IgD-negative memory B cell (primary cell): ENCODE results near the gene ALDOC. TPM values are rescaled to one million over a fixed set of nuclear protein-coding genes. Genes with fewer than 3 reads are reported as not detected.
"Not testable (repeated sequence)": the region's sequence is repeated elsewhere in the genome, so short reads cannot be mapped to it uniquely, and the experiment has no call there.

Experiments
- H3K27ac Mint-ChIP-seq, 3 donors: one replicate each; pipeline ENCODE4 v1.8.0; 2020 to 2022; ENCODE audit warnings: mild to moderate bottlenecking in 3 of 3, mixed read lengths in 3 of 3, moderate library complexity in 1 of 3
- H3K27me3 Mint-ChIP-seq: one replicate; pipeline ENCODE4 v1.8.0; 2021; ENCODE audit warnings: mixed read lengths
- H3K36me3 Mint-ChIP-seq: one replicate; pipeline ENCODE4 v1.8.0; 2020; ENCODE audit warnings: mild to moderate bottlenecking, mixed read lengths
- H3K4me1 Mint-ChIP-seq, 3 donors: one replicate each; pipeline ENCODE4 v1.8.0; 2020 to 2022; ENCODE audit warnings: mixed read lengths in 3 of 3, mild to moderate bottlenecking in 1 of 3
- H3K4me3 Mint-ChIP-seq, 4 donors: one replicate each; pipeline ENCODE4 v1.8.0; 2020 to 2022; ENCODE audit warnings: mild to moderate bottlenecking in 4 of 4, mixed read lengths in 4 of 4, moderate library complexity in 3 of 4
- H3K9me3 Mint-ChIP-seq, 3 donors: one replicate each; pipeline ENCODE4 v1.8.0; 2020 to 2021; ENCODE audit warnings: mixed read lengths in 3 of 3, mild to moderate bottlenecking in 1 of 3
- polyA plus RNA-seq: library from polyadenylated mRNA; unstranded; fragments of 300-500 nt; fragmentation: Illumina TruSeq; gene quantifications from one replicate; pipeline ENCODE4 v1.2.3, GENCODE V29; 2021

ALDOC gene
- polyA plus RNA-seq = 28.0 TPM

GRCh38 chr17:28576758-28577465 lies at the start of gene ALDOC:
TSS of gene ALDOC (minus strand) at chr17:28576895. CDS start at chr17:28575532, 1,363 bp downstream.
- Mint-ChIP-seq H3K36me3 (no peaks in the 10 kb centered on the region), H3K27me3 (no peaks in the 10 kb centered on the region), H3K4me3 (peak within 1 kb of the TSS; percentile 49 to 96 (median 85)), H3K9me3 (no peaks in the 10 kb centered on the region), H3K27ac (peak within 1 kb of the TSS in 1 of 3 donors; percentile 89), H3K4me1 (peaks cover 11 to 17% (median 13%) of the 10 kb centered on the region in 3 donors)

GRCh38 chr17:28624148-28624547 lies 47.5 kb upstream of the ALDOC start:
- H3K27me3 Mint-ChIP-seq = no peaks in the 10 kb centered on the region
- H3K9me3 Mint-ChIP-seq = no peaks in the 10 kb centered on the region
- peaks cover 0 to 4% (median 0%) of the 10 kb centered on the region in 3 donors for H3K4me1 Mint-ChIP-seq
- H3K4me3 Mint-ChIP-seq = no peak overlapping the region
- H3K36me3 Mint-ChIP-seq = peaks cover 6% of the 10 kb centered on the region
- no peak overlapping the region for H3K27ac Mint-ChIP-seq

- no peak overlapping the region for H3K27ac Mint-ChIP-seq
- peaks cover 0 to 4% (median 0%) of the 10 kb centered on the region in 3 donors for H3K4me1 Mint-ChIP-seq
- no peaks in the 10 kb centered on the region for H3K27me3 Mint-ChIP-seq
- H3K4me3 Mint-ChIP-seq = no peak overlapping the region
- no peaks in the 10 kb centered on the region for H3K9me3 Mint-ChIP-seq
- H3K36me3 Mint-ChIP-seq = peaks cover 6% of the 10 kb centered on the region
Measured at GRCh38 chr17:28623696-28624095, 47.0 kb upstream of the ALDOC start.

- Mint-ChIP-seq H3K27ac (peak overlapping the region in 1 of 3 donors; percentile 16), H3K27me3 (no peaks in the 10 kb centered on the region), H3K4me3 (no peak overlapping the region), H3K4me1 (peaks cover 0 to 3% (median 0%) of the 10 kb centered on the region in 3 donors), H3K36me3 (peaks cover 6% of the 10 kb centered on the region), H3K9me3 (no peaks in the 10 kb centered on the region)
Measured at GRCh38 chr17:28622186-28622585, 45.5 kb upstream of the ALDOC start.

GRCh38 chr17:28620010-28620409 lies 43.3 kb upstream of the ALDOC start:
- peaks cover 1 to 3% (median 1%) of the 10 kb centered on the region in 3 donors for H3K4me1 Mint-ChIP-seq
- H3K4me3 Mint-ChIP-seq = no peak overlapping the region
- peaks cover 6% of the 10 kb centered on the region for H3K36me3 Mint-ChIP-seq
- H3K27me3 Mint-ChIP-seq = no peaks in the 10 kb centered on the region
- H3K9me3 Mint-ChIP-seq = no peaks in the 10 kb centered on the region
- no peak overlapping the region for H3K27ac Mint-ChIP-seq

DNA sequence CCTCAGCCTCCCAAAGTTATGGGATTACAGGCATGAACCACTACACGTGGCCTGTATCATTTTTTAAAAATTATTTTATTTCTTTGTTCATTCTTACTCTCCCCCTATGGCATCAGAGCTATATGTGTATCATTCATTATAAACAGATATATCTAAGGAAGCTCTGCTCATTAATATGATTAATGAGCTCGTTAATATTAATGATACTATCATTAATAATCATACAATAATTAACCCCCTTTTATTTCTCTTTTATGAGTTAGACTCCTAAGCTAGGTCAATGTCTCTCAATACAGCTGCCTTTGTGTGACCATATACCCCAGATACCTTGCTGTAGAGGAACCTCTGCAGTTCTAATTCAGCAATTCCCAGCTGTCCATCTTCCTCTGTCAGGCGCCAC lies 41.8 kb upstream of the ALDOC start:
- H3K27ac Mint-ChIP-seq = no peak overlapping the region
- H3K36me3 Mint-ChIP-seq = peaks cover 4% of the 10 kb centered on the region
- no peaks in the 10 kb centered on the region for H3K9me3 Mint-ChIP-seq
- H3K4me3 Mint-ChIP-seq = peak overlapping the region in 1 of 4 donors; percentile 30
- H3K4me1 Mint-ChIP-seq = peaks cover 3 to 8% (median 3%) of the 10 kb centered on the region in 3 donors
- no peaks in the 10 kb centered on the region for H3K27me3 Mint-ChIP-seq

DNA sequence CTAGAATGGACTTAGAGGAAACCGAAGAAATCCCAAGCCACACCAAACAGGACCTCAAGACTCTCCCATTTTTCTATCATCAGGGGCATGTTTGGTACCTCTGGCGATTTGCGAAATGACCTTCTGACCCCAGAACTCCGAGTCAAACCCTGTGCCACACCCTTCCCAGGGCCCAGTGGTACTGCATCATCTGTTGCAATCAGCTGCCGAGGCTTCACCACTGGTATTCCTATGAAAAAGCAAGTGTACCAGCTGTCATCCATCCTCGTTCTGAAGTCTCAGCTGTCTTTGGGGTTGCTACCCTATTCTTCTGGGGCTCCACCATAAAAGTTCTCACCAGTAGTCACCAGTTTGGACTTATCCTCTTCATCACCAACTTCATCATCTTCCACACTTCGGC lies 39.6 kb upstream of the ALDOC start:
- no peak overlapping the region for H3K4me3 Mint-ChIP-seq
- H3K9me3 Mint-ChIP-seq = no peaks in the 10 kb centered on the region
- H3K4me1 Mint-ChIP-seq = peaks cover 10 to 19% (median 11%) of the 10 kb centered on the region in 3 donors
- no peaks in the 10 kb centered on the region for H3K27me3 Mint-ChIP-seq
- no peak overlapping the region for H3K27ac Mint-ChIP-seq
- peaks cover 1% of the 10 kb centered on the region for H3K36me3 Mint-ChIP-seq

DNA sequence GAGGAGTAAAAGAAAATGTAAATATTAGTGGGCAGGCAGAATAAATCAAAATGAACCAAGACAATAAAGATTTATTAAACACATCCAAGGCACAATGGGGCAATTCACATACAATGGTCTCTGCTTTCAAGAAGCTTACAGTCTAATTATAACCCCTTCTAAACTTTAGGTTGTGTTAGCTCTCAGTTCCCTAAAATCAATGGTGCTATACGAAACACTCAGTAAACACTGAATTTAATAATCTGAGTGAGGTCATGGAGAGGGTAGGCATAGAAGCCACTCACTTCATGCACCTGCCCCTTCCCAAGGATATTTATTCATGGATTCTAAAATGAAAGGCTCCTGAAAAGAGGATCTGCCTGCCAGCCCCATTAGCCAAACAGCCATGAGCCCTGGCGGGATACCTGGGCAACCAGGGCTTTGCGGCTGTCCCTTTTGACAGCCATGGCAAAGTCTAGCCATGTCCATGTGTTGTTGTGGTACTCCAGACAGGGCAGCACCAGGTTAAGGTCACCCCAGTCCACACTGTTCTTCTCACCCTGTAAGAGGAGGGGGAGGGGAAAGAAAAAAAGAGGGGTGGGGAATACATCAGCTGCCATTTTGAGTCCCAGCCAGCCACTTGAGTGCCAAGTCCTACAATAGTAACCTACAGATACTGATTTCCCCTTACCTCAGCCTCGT lies 38.7 kb upstream of the ALDOC start:
- Mint-ChIP-seq H3K4me1 (peaks cover 11 to 19% (median 13%) of the 10 kb centered on the region in 3 donors), H3K9me3 (no peaks in the 10 kb centered on the region), H3K27me3 (no peaks in the 10 kb centered on the region), H3K4me3 (no peak overlapping the region), H3K27ac (no peak overlapping the region), H3K36me3 (peaks cover 1% of the 10 kb centered on the region)

- H3K27me3 Mint-ChIP-seq = no peaks in the 10 kb centered on the region
- no peak within 1 kb of the TSS for H3K4me3 Mint-ChIP-seq
- no peaks in the 10 kb centered on the region for H3K9me3 Mint-ChIP-seq
Measured at GRCh38 chr17:28613931-28614381, 37.3 kb upstream of the ALDOC start, which contains the start of gene RSKR. TSS of gene RSKR (minus strand) at chr17:28614185. CDS start at chr17:28614161, 24 bp downstream.

GRCh38 chr17:28612936-28613872 lies 36.5 kb upstream of the ALDOC start:
- Mint-ChIP-seq H3K4me3 (no peak overlapping the region), H3K9me3 (no peaks in the 10 kb centered on the region), H3K36me3 (no peaks in the 10 kb centered on the region), H3K27me3 (no peaks in the 10 kb centered on the region), H3K4me1 (peaks cover 11 to 19% (median 13%) of the 10 kb centered on the region in 3 donors), H3K27ac (no peak overlapping the region)

More at GRCh38 chr17:28613931-28614381, 37.3 kb upstream of the ALDOC start, which contains the start of gene RSKR:
- no peaks in the 10 kb centered on the region for H3K36me3 Mint-ChIP-seq
- H3K4me1 Mint-ChIP-seq = peaks cover 11 to 19% (median 13%) of the 10 kb centered on the region in 3 donors
- peak within 1 kb of the TSS in 1 of 3 donors; percentile 35 for H3K27ac Mint-ChIP-seq

DNA sequence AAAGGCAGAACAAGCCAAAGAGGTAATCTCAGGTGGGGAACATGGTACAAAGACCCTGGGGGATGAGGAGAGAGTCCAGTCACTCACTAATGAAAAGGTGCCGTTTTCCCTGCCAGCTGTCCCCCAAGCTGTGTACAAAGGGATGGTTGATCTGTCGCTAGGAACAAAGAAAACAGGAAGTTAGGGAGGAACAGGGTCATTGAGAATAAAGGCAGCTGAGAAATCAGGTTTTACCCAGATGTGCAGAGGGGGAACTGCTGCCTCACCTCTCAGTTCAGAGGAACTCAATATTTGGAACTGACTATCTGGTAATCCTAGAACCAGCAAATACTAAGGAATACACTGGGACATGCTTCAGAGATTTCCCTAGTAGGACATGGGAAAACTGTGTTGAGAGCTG lies 35.8 kb upstream of the ALDOC start:
- Mint-ChIP-seq H3K27ac (peak overlapping the region in 1 of 3 donors; percentile 48), H3K4me1 (peaks cover 11 to 19% (median 13%) of the 10 kb centered on the region in 3 donors), H3K36me3 (no peaks in the 10 kb centered on the region), H3K4me3 (no peak overlapping the region), H3K9me3 (no peaks in the 10 kb centered on the region), H3K27me3 (no peaks in the 10 kb centered on the region)

DNA sequence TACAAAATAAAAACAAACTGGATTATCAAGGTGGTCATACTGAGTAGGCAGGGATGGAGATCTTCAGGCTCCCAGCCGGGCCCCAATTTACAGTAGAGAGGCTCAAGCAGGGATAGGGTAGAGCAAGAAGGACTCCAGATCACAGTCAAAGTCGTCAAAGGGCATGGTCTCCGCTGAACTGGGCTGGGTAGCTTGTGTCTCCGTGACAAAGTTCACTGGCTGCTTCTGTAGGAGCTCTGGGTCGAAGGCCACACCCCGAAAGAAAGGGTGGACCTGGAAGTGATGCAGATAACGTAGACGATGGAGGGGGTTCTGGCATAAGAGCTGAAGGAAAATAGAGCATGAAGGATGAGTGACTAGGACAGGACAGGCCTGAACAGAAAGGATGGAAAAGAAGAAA lies 33.7 kb upstream of the ALDOC start:
- Mint-ChIP-seq H3K9me3 (no peaks in the 10 kb centered on the region), H3K36me3 (peaks cover 1% of the 10 kb centered on the region), H3K4me1 (peaks cover 8 to 19% (median 13%) of the 10 kb centered on the region in 3 donors), H3K4me3 (peak overlapping the region in 1 of 4 donors; percentile 28), H3K27ac (peak overlapping the region in 2 of 3 donors; percentile 29 to 92), H3K27me3 (no peaks in the 10 kb centered on the region)

DNA sequence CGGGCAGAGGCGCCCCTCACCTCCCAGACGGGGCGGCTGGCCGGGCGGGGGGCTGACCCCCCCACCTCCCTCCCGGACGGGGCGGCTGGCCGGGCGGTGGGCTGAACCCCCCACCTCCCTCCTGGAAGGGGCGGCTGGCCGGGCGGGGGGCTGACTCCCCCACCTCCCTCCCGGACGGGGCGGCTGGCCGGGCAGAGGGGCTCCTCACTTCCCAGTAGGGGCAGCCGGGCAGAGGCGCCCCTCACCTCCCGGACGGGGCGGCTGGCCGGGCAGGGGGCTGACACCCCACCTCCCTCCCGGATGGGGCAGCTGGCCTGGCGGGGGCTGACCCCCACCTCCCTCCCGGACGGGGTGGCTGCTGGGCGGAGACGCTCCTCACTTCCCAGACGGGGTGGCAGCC lies 27.3 kb upstream of the ALDOC start:
- H3K9me3 Mint-ChIP-seq, H3K27me3 Mint-ChIP-seq, H3K36me3 Mint-ChIP-seq, H3K4me1 Mint-ChIP-seq, H3K4me3 Mint-ChIP-seq: not testable (repeated sequence)
- H3K27ac Mint-ChIP-seq = peak overlapping the region in 1 of 3 donors; percentile 87

GRCh38 chr17:28599311-28600184 lies 22.9 kb upstream of the ALDOC start:
- H3K9me3 Mint-ChIP-seq = no peaks in the 10 kb centered on the region
- no peaks in the 10 kb centered on the region for H3K27me3 Mint-ChIP-seq
- H3K4me3 Mint-ChIP-seq = peak overlapping the region; percentile 86 to 98 (median 94)

More at GRCh38 chr17:28599311-28600184, 22.9 kb upstream of the ALDOC start:
- Mint-ChIP-seq H3K4me1 (peaks cover 6 to 20% (median 20%) of the 10 kb centered on the region in 3 donors), H3K36me3 (no peaks in the 10 kb centered on the region), H3K27ac (peak overlapping the region; percentile 92 to 98 (median 93))
